NCI-H2171 treated with DMSO at 0.1 percent for 48 hours (cell line): ENCODE data around the gene ADGRD2.
"Not testable (repeated sequence)": the region's sequence is repeated elsewhere in the genome, so short reads cannot be mapped to it uniquely, and the experiment has no call there.

Experiments
- DNase-seq: peaks from one replicate; lab custom pipeline; 2025; lab: John Stamatoyannopoulos, UW

The ADGRD2 gene

GRCh38 chr9:124450241-124450924 lies at the start of gene ADGRD2:
Gene ADGRD2, plus strand, starts transcription at chr9:124450451. Its CDS starts 1,216 bp downstream, at chr9:124451667.
- peak; percentile 59 for DNase-seq

- no peak for DNase-seq
These were observed 47.0 kb upstream of the ADGRD2 start for GRCh38 chr9:124403246-124403645.

- no peak for DNase-seq
These were observed 40.8 kb upstream of the ADGRD2 start for GRCh38 chr9:124409410-124409809.

- peak; percentile 17 for DNase-seq
These were observed 39.8 kb upstream of the ADGRD2 start for GRCh38 chr9:124410321-124410913.

GRCh38 chr9:124411514-124412227 lies 38.6 kb upstream of the ADGRD2 start:
- DNase-seq: no peak

- no peak for DNase-seq
These were observed 38.0 kb upstream of the ADGRD2 start for GRCh38 chr9:124412228-124412575.

- no peak for DNase-seq
These were observed 35.6 kb upstream of the ADGRD2 start for GRCh38 chr9:124414612-124415011.

- peak; percentile 98 for DNase-seq
These were observed 35.0 kb upstream of the ADGRD2 start, which contains the start of gene PSMB7 for GRCh38 chr9:124415102-124415851. Gene PSMB7, minus strand, starts transcription at chr9:124415442. Its CDS starts 17 bp downstream, at chr9:124415425.

- DNase-seq: no peak
These were observed 34.3 kb upstream of the ADGRD2 start for GRCh38 chr9:124415852-124416484.

GRCh38 chr9:124419832-124420489 lies 30.3 kb upstream of the ADGRD2 start:
- DNase-seq: no peak

GRCh38 chr9:124420991-124421543 lies 29.2 kb upstream of the ADGRD2 start:
- peak; percentile 90 for DNase-seq

GRCh38 chr9:124423155-124423554 lies 27.1 kb upstream of the ADGRD2 start:
- DNase-seq: no peak

GRCh38 chr9:124423591-124423990 lies 26.7 kb upstream of the ADGRD2 start:
- DNase-seq: no peak

- not testable (repeated sequence) for DNase-seq
These were observed 24.5 kb upstream of the ADGRD2 start for GRCh38 chr9:124425733-124426132.

- DNase-seq: no peak
These were observed 23.9 kb upstream of the ADGRD2 start for GRCh38 chr9:124426361-124426760.

- no peak for DNase-seq
These were observed 23.0 kb upstream of the ADGRD2 start for GRCh38 chr9:124427281-124427680.

GRCh38 chr9:124428751-124429529 lies 21.3 kb upstream of the ADGRD2 start:
- peak; percentile 62 for DNase-seq

GRCh38 chr9:124429530-124429867 lies 20.8 kb upstream of the ADGRD2 start:
- no peak for DNase-seq

GRCh38 chr9:124436320-124436719 lies 13.9 kb upstream of the ADGRD2 start:
- no peak for DNase-seq

GRCh38 chr9:124437086-124437485 lies 13.2 kb upstream of the ADGRD2 start:
- no peak for DNase-seq
